Peyer's patch (tissue), 4 donors: Measurements from ENCODE around the gene B3GALT6.

Experiments used
- CTCF ChIP-seq, 6 experiments: fragments of 450-650 bp in 4 of 6; fragments of 200-600 bp in 2 of 6; sonication (generic) in 1 of 6; IDR thresholded peaks; one replicate each; pipeline ENCODE4 v1.5.1; 2017 to 2019; ENCODE audit warnings: antibody characterized with exemption in 6 of 6, mild to moderate bottlenecking in 3 of 6, moderate library complexity in 1 of 6
- POLR2A ChIP-seq, 2 donors: fragments of 450-650 bp; IDR thresholded peaks; one replicate each; pipeline ENCODE4 v1.5.1; 2017; ENCODE audit warnings: antibody characterized with exemption in 2 of 2, mild to moderate bottlenecking in 2 of 2, moderate library complexity in 2 of 2

- TF ChIP-seq POLR2A (IDR thresholded peaks at IDR 0.05), result no peak
- TF ChIP-seq CTCF (IDR thresholded peaks at IDR 0.05), result no peak
Measured at GRCh38 chr1:1204425-1204920, 27.6 kb upstream of the B3GALT6 start.
